IPS DF 6.9 (cell line): ENCODE data around the gene MTCP1.

ENCODE experiments used
- DNase-seq: peaks from one replicate; pipeline ENCODE4 v3.0.0-alpha.2; 2013; ENCODE audit warnings: low read depth, low spot score
- H3K27ac ChIP-seq: one replicate; pipeline ENCODE4 v1.5.1; 2013; ENCODE audit warnings: low read length, control low read depth
- H3K27me3 ChIP-seq: 2 replicates; pipeline ENCODE4 v1.6.1; 2013; ENCODE audit warnings: mild to moderate bottlenecking, low read length; ENCODE audit not compliant: control insufficient read depth, insufficient read depth
- H3K36me3 ChIP-seq: 2 replicates; pipeline ENCODE4 v1.6.1; 2013; ENCODE audit warnings: low read length; ENCODE audit not compliant: control insufficient read depth, insufficient read depth
- H3K4me1 ChIP-seq: 2 replicates; pipeline ENCODE4 v1.6.1; 2013; ENCODE audit warnings: low read length; ENCODE audit not compliant: control insufficient read depth, insufficient read depth
- H3K4me3 ChIP-seq: 2 replicates; pipeline ENCODE4 v1.5.1; 2013; ENCODE audit warnings: mild to moderate bottlenecking, low read length
- H3K9me3 ChIP-seq: 2 replicates; pipeline ENCODE4 v1.6.1; 2013; ENCODE audit warnings: low read length, inconsistent platforms; ENCODE audit not compliant: control insufficient read depth, insufficient read depth
- WGBS: extraction: QIAGEN DNeasy Blood & Tissue Kit; methylation state at CpG from one replicate; pipeline ENCODE4 v1.1.7; 2013; ENCODE audit warnings: mixed read lengths, missing lambda C conversion rate; ENCODE audit not compliant: insufficient read length, insufficient coverage; 5-methylcytosine and 5-hydroxymethylcytosine counted together

Gene MTCP1

DNA sequence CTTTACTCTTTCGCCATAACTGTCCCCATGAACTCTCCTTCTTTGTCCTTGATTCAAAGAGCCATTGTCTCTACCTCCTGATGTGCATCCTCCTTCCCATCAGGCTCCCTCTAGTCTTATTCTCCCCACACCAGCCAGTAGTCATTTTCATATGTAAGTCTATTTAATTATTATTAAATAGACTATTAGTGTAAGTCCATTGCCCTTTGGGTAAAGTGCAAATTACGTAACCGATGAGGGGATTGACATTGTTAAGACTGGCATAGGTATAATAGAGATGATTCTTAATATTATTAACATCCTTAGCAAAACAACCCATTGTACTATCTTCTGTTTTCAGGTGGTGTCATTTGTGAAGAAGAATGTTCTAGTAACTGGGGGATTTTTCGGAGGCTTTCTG, 16.7 kb downstream of the MTCP1 start:
- Histone ChIP-seq H3K27me3 (no peaks in the 10 kb centered on the region), H3K36me3 (no peaks in the 10 kb centered on the region; the same call in 1 of the 2 replicates), H3K4me3 (no peak overlapping the region), H3K4me1 (no peaks in the 10 kb centered on the region), H3K9me3 (no peaks in the 10 kb centered on the region), H3K27ac (no peak overlapping the region)
- no peak for DNase-seq
- no CpG with 5 or more reads among the region's 4 CpGs for WGBS

DNA sequence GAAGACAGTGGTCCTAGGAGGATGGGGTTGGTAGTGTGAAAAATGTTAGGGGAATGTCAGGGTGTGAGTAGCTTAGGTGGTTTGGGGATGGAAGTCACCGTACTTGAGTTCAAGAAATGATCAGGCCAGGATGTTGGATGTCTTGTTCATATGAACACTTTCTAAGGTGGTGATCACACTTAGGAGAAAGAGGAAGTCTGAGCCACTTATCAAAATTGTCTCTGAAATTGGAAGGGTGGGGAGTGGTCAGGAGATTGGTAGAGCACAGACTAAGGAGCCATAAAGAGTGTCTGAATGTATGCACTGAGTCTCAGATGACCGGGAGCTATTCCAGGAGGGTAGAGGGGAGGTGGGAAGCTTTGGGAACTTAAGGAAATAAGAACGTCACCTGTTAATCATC, 17.3 kb downstream of the MTCP1 start:
- no peak overlapping the region for H3K4me3 ChIP-seq
- H3K9me3 ChIP-seq = no peaks in the 10 kb centered on the region
- H3K27ac ChIP-seq = no peak overlapping the region
- no CpG with 5 or more reads among the region's 3 CpGs for WGBS
- no peaks in the 10 kb centered on the region for H3K27me3 ChIP-seq
- DNase-seq = no peak
- no peaks in the 10 kb centered on the region; the same call in 1 of the 2 replicates for H3K36me3 ChIP-seq
- no peaks in the 10 kb centered on the region for H3K4me1 ChIP-seq

DNA sequence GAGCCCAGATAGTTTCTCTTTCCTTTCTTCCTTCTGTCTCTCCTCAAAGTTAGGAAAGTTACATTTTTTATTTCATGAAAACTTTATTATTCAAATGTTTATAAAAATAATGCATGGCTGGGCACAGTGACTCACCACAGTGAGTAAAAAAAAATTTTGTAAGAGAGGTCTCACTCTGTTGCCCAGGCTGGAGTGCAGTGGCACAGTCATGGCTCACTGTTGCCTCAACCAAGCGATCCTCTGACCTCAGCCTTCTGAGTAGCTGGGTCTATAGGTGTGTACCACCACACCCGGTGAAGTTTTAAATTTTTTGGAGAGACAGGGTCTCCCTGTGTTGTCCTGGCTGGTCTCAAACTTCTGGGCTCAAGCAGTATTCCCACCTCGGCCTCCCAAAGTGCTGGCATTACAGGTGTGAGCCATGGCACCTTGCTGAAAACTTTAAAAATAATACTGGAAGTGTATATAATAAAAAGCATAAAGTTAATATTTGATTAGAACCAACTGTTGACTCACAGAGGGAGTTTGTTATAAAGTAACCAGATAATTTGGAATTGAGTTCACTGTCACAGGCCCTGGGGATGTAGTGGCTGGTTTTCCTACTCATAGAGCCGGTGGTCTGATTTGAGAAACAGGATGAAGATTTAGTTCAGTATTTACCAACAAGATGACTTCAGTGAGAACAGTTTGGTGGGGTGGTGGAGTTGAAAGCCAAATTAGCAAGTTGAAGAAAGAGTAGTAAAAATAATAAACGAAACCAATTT, 18.0 kb downstream of the MTCP1 start:
- Histone ChIP-seq H3K9me3 (no peaks in the 10 kb centered on the region), H3K27me3 (no peaks in the 10 kb centered on the region), H3K27ac (no peak overlapping the region), H3K4me3 (no peak overlapping the region), H3K36me3 (no peaks in the 10 kb centered on the region; the same call in 1 of the 2 replicates), H3K4me1 (no peaks in the 10 kb centered on the region)
- DNase-seq = no peak
- WGBS = no CpG with 5 or more reads among the region's 5 CpGs

DNA sequence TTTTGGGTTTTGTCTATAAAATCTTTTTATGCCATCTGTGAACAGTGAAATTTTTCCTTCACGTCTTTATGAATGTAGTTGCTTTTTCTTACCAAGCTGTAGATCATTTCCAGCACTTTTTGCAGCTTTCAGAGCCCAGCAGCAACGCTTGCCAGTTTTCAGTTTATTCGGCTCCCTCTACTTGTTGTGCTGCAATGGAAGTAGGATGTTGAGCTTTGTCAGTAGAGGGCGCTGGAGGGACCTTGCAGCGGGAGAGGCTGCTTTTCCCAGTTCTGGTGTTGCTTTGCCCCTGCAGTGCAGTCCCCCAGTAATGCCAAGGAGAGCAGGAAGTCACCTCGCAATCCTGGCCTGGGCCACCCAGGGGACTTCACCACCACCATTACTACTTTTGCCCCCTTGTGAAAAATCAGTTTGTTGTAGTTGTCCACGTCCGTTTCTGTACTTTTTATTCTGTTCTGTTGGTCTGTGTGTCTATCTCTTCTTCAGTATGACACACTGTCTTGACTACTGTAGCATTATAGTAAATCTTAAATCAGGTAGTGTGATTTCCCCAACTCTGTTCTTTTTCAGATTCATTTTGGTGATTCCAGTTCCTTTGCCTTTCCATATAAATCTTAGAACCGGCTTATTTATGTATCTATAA, 21.8 kb downstream of the MTCP1 start:
- H3K9me3 ChIP-seq = no peaks in the 10 kb centered on the region
- H3K36me3 ChIP-seq = no peaks in the 10 kb centered on the region
- H3K27me3 ChIP-seq = no peaks in the 10 kb centered on the region
- WGBS = no CpG with 5 or more reads among the region's 9 CpGs
- no peaks in the 10 kb centered on the region for H3K4me1 ChIP-seq
- peak; percentile 16 for DNase-seq
- H3K27ac ChIP-seq = no peak overlapping the region
- no peak overlapping the region for H3K4me3 ChIP-seq

DNA sequence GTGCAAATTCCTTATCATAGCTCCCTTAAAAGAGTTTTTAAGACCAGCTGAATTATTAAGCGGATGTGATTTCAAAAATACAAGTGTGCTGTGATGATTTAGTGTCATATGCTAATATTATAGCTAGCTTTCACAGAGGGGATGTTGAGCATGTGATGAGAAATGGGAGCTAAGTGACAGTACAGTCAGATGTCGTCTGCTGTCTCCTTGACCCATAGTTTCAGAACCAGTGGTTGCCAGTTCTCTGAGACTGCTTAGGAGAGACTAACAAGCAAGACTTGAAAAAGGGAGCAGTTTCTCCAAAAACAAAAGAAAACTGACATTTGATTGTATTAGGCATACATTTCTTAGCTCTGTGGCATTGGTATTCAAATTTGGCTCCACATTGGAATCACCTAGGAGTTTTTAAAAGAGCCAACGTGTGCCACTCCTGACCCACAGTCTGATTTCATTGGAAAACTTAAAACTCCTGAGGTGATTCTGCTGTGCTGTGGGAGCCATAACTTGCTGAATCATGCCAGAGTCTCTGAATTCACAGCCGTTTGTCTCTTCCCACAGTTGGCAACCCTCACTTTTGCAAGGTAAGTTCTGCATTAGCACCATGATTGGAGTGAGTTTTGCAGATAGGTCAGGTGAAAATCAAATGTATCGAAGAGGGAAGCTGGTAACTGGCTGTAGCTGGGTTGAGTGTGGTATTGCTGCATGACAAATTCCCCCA, 24.0 kb downstream of the MTCP1 start:
- no peak overlapping the region for H3K27ac ChIP-seq
- H3K4me1 ChIP-seq = no peaks in the 10 kb centered on the region
- no peak for DNase-seq
- WGBS = no CpG with 5 or more reads among the region's 5 CpGs
- H3K36me3 ChIP-seq = no peaks in the 10 kb centered on the region
- H3K4me3 ChIP-seq = no peak overlapping the region
- H3K9me3 ChIP-seq = no peaks in the 10 kb centered on the region
- no peaks in the 10 kb centered on the region for H3K27me3 ChIP-seq

DNA sequence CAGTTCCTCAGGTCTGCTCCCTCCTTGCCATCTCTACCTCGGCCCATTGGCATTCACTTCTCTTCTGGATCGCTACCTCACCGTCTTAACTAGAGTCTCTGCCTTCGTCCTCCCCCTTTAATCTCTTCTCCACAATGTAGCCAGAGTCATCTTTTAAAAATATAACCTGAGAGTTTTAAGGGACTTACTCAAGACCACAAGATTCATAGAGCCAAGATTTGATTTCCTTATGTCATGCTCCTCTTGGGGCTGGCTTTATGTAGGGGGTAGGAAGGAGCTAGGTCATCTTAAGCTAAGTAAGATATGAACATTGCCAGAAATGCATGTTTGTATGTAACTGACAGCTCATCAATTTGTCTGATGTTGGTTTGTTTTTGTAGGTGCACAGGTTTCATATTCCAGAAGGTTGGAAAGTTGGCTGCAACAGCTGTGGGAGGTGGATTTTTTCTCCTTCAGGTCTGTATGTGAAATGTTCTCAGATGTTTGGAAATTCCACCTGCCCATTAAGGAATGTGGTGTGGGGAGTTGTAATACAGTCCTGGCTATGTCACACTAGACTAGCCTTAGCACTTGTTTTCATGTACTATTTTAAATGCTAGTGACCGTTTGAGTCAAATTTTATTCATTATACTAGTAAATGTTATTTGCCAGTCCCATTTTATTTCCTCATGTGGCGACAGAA, 24.7 kb downstream of the MTCP1 start:
- Histone ChIP-seq H3K4me3 (no peak overlapping the region), H3K27me3 (no peaks in the 10 kb centered on the region), H3K9me3 (no peaks in the 10 kb centered on the region), H3K4me1 (no peaks in the 10 kb centered on the region), H3K27ac (no peak overlapping the region), H3K36me3 (no peaks in the 10 kb centered on the region)
- no CpG with 5 or more reads among the region's 6 CpGs for WGBS
- no peak for DNase-seq

DNA sequence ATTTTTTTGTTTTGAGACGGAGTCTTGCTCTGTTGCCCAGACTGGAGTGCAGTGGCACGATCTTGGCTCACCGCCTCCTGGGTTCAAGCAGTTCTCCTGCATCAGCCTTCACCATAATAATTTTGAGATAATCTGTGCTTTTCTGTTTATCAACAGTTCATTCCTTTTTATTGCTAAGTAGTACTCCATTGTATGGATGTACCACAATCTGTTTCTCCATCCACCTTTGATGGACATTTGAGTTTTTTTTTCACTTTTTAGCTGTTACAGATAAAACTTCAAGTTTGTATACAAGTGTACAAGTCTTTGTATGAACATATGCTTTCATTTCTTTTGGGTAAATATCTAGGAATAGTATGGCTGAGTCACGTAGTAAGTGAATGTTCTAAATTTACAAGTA, 35.2 kb downstream of the MTCP1 start:
- no peaks in the 10 kb centered on the region for H3K36me3 ChIP-seq
- DNase-seq = no peak
- H3K27ac ChIP-seq = no peak overlapping the region
- H3K9me3 ChIP-seq = no peaks in the 10 kb centered on the region
- no CpG with 5 or more reads among the region's 4 CpGs for WGBS
- no peaks in the 10 kb centered on the region for H3K27me3 ChIP-seq
- H3K4me3 ChIP-seq = no peak overlapping the region
- no peaks in the 10 kb centered on the region for H3K4me1 ChIP-seq

DNA sequence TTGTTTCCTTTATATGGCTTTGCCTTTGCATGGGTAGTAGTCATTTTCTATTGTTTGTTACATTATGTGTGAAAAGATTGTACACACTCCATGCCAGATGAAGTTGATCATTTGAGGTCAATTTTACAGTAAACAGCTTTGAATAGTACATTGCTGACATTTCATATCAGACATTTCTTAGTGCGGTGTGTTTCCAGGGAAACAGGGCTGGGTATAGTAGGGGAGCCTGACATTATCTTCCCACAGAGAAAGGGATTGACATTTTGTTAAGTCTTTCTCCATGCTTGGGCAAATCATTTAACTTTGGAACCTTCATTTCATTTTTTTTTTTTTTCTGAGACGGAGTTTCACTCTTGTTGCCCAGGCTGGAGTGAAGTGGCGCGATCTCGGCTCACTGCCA, 39.3 kb downstream of the MTCP1 start:
- WGBS = no CpG with 5 or more reads among the region's 5 CpGs
- H3K36me3 ChIP-seq = no peaks in the 10 kb centered on the region
- no peaks in the 10 kb centered on the region for H3K9me3 ChIP-seq
- no peak overlapping the region for H3K4me3 ChIP-seq
- no peak for DNase-seq
- H3K27me3 ChIP-seq = no peaks in the 10 kb centered on the region
- no peaks in the 10 kb centered on the region for H3K4me1 ChIP-seq
- H3K27ac ChIP-seq = no peak overlapping the region

DNA sequence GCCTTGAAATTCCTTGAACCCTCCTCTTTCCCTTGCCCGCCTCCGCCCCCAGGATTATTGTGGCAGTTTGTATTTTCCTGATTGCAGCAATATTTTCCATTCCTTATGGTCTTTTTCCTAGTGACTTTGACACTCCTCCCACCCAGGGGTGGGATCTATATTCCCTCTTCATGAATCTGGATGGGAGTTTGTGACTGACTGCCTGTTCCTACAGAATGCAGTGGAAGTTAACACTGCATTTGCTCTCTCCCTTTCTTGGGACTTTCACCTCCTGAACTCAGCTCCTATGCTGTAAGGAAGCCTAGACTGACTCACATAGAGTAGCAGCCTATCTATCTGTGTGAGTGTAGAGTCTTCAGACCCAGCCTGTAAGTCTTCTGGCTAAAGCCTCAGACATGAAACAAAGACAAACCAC, 42.1 kb downstream of the MTCP1 start:
- no peak for DNase-seq
- Histone ChIP-seq H3K4me1 (no peaks in the 10 kb centered on the region), H3K4me3 (no peak overlapping the region), H3K27ac (no peak overlapping the region), H3K27me3 (no peaks in the 10 kb centered on the region), H3K36me3 (no peaks in the 10 kb centered on the region), H3K9me3 (no peaks in the 10 kb centered on the region)
- no CpG with 5 or more reads among the region's 2 CpGs for WGBS

DNA sequence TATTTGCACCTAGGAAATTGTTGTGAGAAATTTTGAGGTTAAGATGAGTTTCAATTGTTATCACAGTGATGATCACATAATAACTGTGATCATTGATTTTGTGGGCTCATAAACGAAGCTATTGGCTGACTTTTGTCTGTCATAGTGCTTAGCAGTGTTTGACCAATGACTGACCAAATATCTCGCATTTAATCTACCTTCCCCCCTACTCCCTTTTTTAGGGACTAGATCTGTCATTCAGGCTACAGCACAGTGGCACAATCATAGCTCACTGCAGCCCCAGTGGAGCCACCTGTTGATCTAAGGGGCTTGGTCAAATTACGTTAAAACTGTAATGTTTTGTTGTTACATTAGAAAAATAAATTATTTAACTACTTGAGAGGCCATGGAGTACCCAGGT, 42.8 kb downstream of the MTCP1 start:
- Histone ChIP-seq H3K4me3 (no peak overlapping the region), H3K9me3 (no peaks in the 10 kb centered on the region), H3K4me1 (no peaks in the 10 kb centered on the region), H3K27ac (no peak overlapping the region), H3K36me3 (no peaks in the 10 kb centered on the region), H3K27me3 (no peaks in the 10 kb centered on the region)
- no CpG with 5 or more reads among the region's 3 CpGs for WGBS
- no peak for DNase-seq
